GM12878 (cell line): ENCODE measurements around the gene TAB2. TPM values are rescaled to one million over a fixed set of nuclear protein-coding genes. Genes with fewer than 3 reads are reported as not detected.

Experiments
- ATAC-seq: fragments of 200-7000 bp; cut with Tn5 transposase; 3 replicates; pipeline ENCODE4 v1.9.1; 2020; ENCODE audit warnings: mild to moderate bottlenecking, moderate library complexity
- BruUV-seq: library from RNA; stranded (reverse); fragments of 400-500 nt; replicated peaks from 2 replicates; lab custom pipeline; 2021; lab: Mats Ljungman, UMichigan
- CTCF ChIA-PET: fragments of 300-600 bp; sonication (Branson Sonifier 250); formaldehyde crosslinking; extraction: SDS; loops from one replicate; lab custom pipeline; 2021; ENCODE audit warnings: inconsistent platforms; lab: Yijun Ruan, JAX
- POLR2A ChIA-PET: fragments of 350-600 bp; formaldehyde crosslinking; extraction: SDS; loops from one replicate; lab custom pipeline; 2021; ENCODE audit warnings: inconsistent platforms; lab: Charles Lee
- RAD21 ChIA-PET: fragments of 300-600 bp; sonication (Branson Sonifier 250); formaldehyde crosslinking; loops from one replicate; lab custom pipeline; 2023; ENCODE audit warnings: antibody characterized with exemption; ENCODE audit not compliant: unreplicated experiment; lab: Charles Lee
- SMC1A ChIA-PET: fragments of 300-600 bp; sonication (Branson Sonifier 250); formaldehyde crosslinking; loops from one replicate; lab custom pipeline; 2023; ENCODE audit not compliant: unreplicated experiment, uncharacterized antibody; lab: Charles Lee
- DNase-seq: peaks from one replicate; pipeline ENCODE4 v3.0.0-alpha.2; 2011; ENCODE audit warnings: low read depth, low spot score
- FAIRE-seq: peaks from 3 replicates; lab custom pipeline; 2011; peaks lifted over from hg19 to GRCh38; lab: Jason Lieb, UNC
- H2AFZ ChIP-seq: 2 replicates; pipeline ENCODE4 v1.6.0; 2011; ENCODE audit warnings: low read depth, low read length, control low read depth; ENCODE audit not compliant: control insufficient read depth
- H3K27ac ChIP-seq: 2 replicates; pipeline ENCODE4 v1.5.1; 2011; ENCODE audit warnings: control low read depth; ENCODE audit not compliant: control insufficient read depth, insufficient read depth
- H3K27me3 ChIP-seq, 2 experiments: replicated peaks in 1 of 2; 2 replicates each; pipeline versions ENCODE4 v1.6.0 to v1.6.1; 2011; ENCODE audit warnings: low read length in 1 of 2; ENCODE audit not compliant: control insufficient read depth in 2 of 2, insufficient read depth in 2 of 2
- H3K36me3 ChIP-seq, 2 experiments: 2 replicates each; pipeline ENCODE4 v1.5.1; 2011; ENCODE audit warnings: low read length in 1 of 2; ENCODE audit not compliant: control insufficient read depth in 2 of 2, insufficient read depth in 2 of 2
- H3K4me1 ChIP-seq: 2 replicates; pipeline ENCODE4 v1.6.1; 2011; ENCODE audit warnings: mild to moderate bottlenecking, low read length, moderate library complexity, mixed read lengths; ENCODE audit not compliant: control insufficient read depth, insufficient read depth
- H3K4me2 ChIP-seq: 2 replicates; pipeline ENCODE4 v1.6.0; 2011; ENCODE audit warnings: control low read depth; ENCODE audit not compliant: control insufficient read depth, insufficient read depth
- H3K4me3 ChIP-seq: fragments of 200-600 bp; sonication (generic); 2 replicates; pipeline ENCODE4 v1.5.1; 2016
- H3K79me2 ChIP-seq: 2 replicates; pipeline ENCODE4 v1.6.0; 2011; ENCODE audit warnings: low read length; ENCODE audit not compliant: control insufficient read depth, insufficient read depth
- H3K9ac ChIP-seq: 2 replicates; pipeline ENCODE4 v1.8.0; 2011; ENCODE audit warnings: low read length, control low read depth, mixed read lengths; ENCODE audit not compliant: control insufficient read depth, insufficient read depth
- H3K9me3 ChIP-seq: replicated peaks from 3 replicates; pipeline ENCODE4 v1.5.1; 2011; ENCODE audit warnings: mild to moderate bottlenecking, low read length; ENCODE audit not compliant: control insufficient read depth, insufficient read depth
- H4K20me1 ChIP-seq: 2 replicates; pipeline ENCODE4 v1.6.0; 2011; ENCODE audit not compliant: control insufficient read depth, insufficient read depth
- ASH2L ChIP-seq: fragments of 300-600, 200-600 bp; sonication (generic); IDR thresholded peaks from 2 replicates; pipeline ENCODE4 v1.6.1; 2017; ENCODE audit warnings: low read depth, mild to moderate bottlenecking, borderline replicate concordance
- ATF2 ChIP-seq: IDR thresholded peaks from 2 replicates; pipeline ENCODE4 v1.6.1; 2012; ENCODE audit warnings: low read length, inconsistent platforms
- BRCA1 ChIP-seq: IDR thresholded peaks from 2 replicates; pipeline ENCODE4 v1.6.1; 2011; ENCODE audit warnings: low read depth, low read length, improper control_type of control experiment
- CREB1 ChIP-seq: IDR thresholded peaks from 2 replicates; pipeline ENCODE4 v1.6.1; 2012; ENCODE audit warnings: low read depth, mild to moderate bottlenecking, inconsistent platforms
- DPF2 ChIP-seq: fragments of 450-650 bp; IDR thresholded peaks from 2 replicates; pipeline ENCODE4 v1.6.1; 2017; ENCODE audit warnings: mild to moderate bottlenecking
- EP300 ChIP-seq, 2 experiments: fragments of 150-350 bp in 1 of 2; IDR thresholded peaks; 2 replicates each; pipeline ENCODE4 v1.6.1; 2011 to 2012; ENCODE audit warnings: low read depth in 2 of 2, low read length in 2 of 2, borderline replicate concordance in 1 of 2, improper control_type of control experiment in 1 of 2, inconsistent platforms in 1 of 2; ENCODE audit not compliant: control insufficient read depth in 1 of 2
- FOS ChIP-seq: IDR thresholded peaks from 3 replicates; pipeline ENCODE4 v1.6.1; 2011; ENCODE audit warnings: borderline replicate concordance; ENCODE audit not compliant: insufficient read length; ENCODE audit errors: extremely low read depth
- MLLT1 ChIP-seq: fragments of 450-650 bp; IDR thresholded peaks from 2 replicates; pipeline ENCODE4 v1.6.1; 2016; ENCODE audit warnings: mild to moderate bottlenecking
- RFX5 ChIP-seq: IDR thresholded peaks from 2 replicates; pipeline ENCODE4 v1.6.1; 2011; ENCODE audit warnings: low read depth, low read length, improper control_type of control experiment
- SKIL ChIP-seq: fragments of 450-650 bp; IDR thresholded peaks from 2 replicates; pipeline ENCODE4 v1.6.1; 2017; ENCODE audit warnings: mild to moderate bottlenecking, low read depth, inconsistent platforms; ENCODE audit not compliant: poor library complexity, severe bottlenecking
- SMARCA5 ChIP-seq: fragments of 450-650 bp; IDR thresholded peaks from 2 replicates; pipeline ENCODE4 v1.6.1; 2017; ENCODE audit warnings: mild to moderate bottlenecking
- SP1 ChIP-seq: IDR thresholded peaks from one replicate; pipeline ENCODE4 v1.6.1; 2011; ENCODE audit warnings: low read depth, low read length
- TCF7 ChIP-seq: IDR thresholded peaks from 2 replicates; pipeline ENCODE4 v1.6.1; 2014; ENCODE audit warnings: antibody characterized with exemption, borderline replicate concordance
- ZNF217 ChIP-seq: fragments of 450-650 bp; IDR thresholded peaks from 2 replicates; pipeline ENCODE4 v1.6.1; 2017; ENCODE audit warnings: antibody characterized with exemption, mild to moderate bottlenecking
- ZNF24 ChIP-seq: fragments of 450-650 bp; IDR thresholded peaks from 2 replicates; pipeline ENCODE4 v1.6.1; 2017; ENCODE audit warnings: antibody characterized with exemption, mild to moderate bottlenecking
- in situ Hi-C: fragments of 300-500 bp; cut with MboI; formaldehyde crosslinking; loops from 9 replicates; pipeline ENCODE4 v1.14.3; 2018; ENCODE audit warnings: mixed read lengths
- intact Hi-C: fragments of 100-400 bp; cut with micrococcal nuclease; formaldehyde crosslinking; loops from one replicate; pipeline ENCODE4 v1.14.2; 2022; ENCODE audit not compliant: unreplicated experiment
- polyA plus RNA-seq, 11 experiments: library from polyadenylated mRNA; depleted of rRNA in 4 of 11; unstranded in 6 of 11; stranded (reverse) in 5 of 11; fragments of >200 nt; fragmentation: Nextera tagmentation in 4 of 11; fragmentation: Illumina TruSeq in 1 of 11; extraction: Ambion mirVana in 4 of 11; extraction: Trizol in 1 of 11; gene quantifications; 1 replicate in 1 of 11; 2 replicates in 10 of 11; pipeline versions ENCODE4 v1.2.1 to v1.2.3, GENCODE V29; 2011 to 2016; ENCODE audit warnings: inconsistent platforms in 2 of 11, missing spikeins in 2 of 11, low read depth in 1 of 11
- total RNA-seq, 4 experiments: library from RNA; depleted of rRNA in 3 of 4; stranded (reverse); fragments of >200 nt in 3 of 4; fragmentation: Illumina TruSeq in 1 of 4; extraction: Trizol in 1 of 4; gene quantifications; 2 replicates each; pipeline versions ENCODE4 v1.2.1 to v1.2.3, GENCODE V29; 2013 to 2021
- TF ChIP-seq, protein P1 (sequence below): IDR thresholded peaks from 2 replicates; pipeline ENCODE4 v1.6.1; 2012; ENCODE audit warnings: low read depth, low read length, improper control_type of control experiment
- TF ChIP-seq, protein P2 (sequence below): IDR thresholded peaks from 2 replicates; pipeline ENCODE4 v1.6.1; 2011; ENCODE audit warnings: low read depth, mild to moderate bottlenecking, low read length, moderate library complexity, borderline replicate concordance; ENCODE audit errors: extremely low read depth

Gene TAB2
- total and polyA plus RNA-seq, 10 of the 15 experiments (the other 5 are each of a cell fraction or from before 2014, with no cell fraction given): 8.9 to 66.3 (median 23.0) TPM

- BruUV-seq: no TSS peak
- ChIA-PET SMC1A (interaction anchor here (0.7 to 2.2 kb wide), 16 partner anchors 9 to 177 kb away, joined by 3 to 11 read pairs (median 3); no protein-coding TSS in a partner anchor), RAD21 (interaction anchor here (0.6 to 1.3 kb wide), 5 partner anchors 12 to 128 kb away, joined by 3 to 4 read pairs (median 3); no protein-coding TSS in a partner anchor), CTCF (interaction anchor here (0.7 to 2.0 kb wide), 4 partner anchors 9 to 14 kb away, joined by 3 to 6 read pairs (median 4); no protein-coding TSS in a partner anchor), POLR2A (interaction anchor here (1.4 kb wide), 1 partner anchor 13 kb away, joined by 3 read pairs; no protein-coding TSS in a partner anchor)
- Histone ChIP-seq H2AFZ (no peak overlapping the region), H3K9me3 (no peaks in the 10 kb centered on the region; the same call in 2 of the 3 replicates), H3K4me1 (no peaks in the 10 kb centered on the region), H3K4me2 (no peak overlapping the region), H3K79me2 (peaks cover 83% of the 10 kb centered on the region), H4K20me1 (no peaks in the 10 kb centered on the region), H3K27ac (no peak overlapping the region), H3K9ac (no peak overlapping the region), H3K4me3 (no peak overlapping the region), H3K27me3 (no peaks in the 10 kb centered on the region), H3K36me3 (peaks cover 1 to 7% of the 10 kb centered on the region in 2 experiments; a peak in 3 of 4 replicates)
- ATAC-seq: no peak
- no peak for FAIRE-seq
- no peak for DNase-seq
- in situ Hi-C loops (no loop called here), intact Hi-C loops (no loop called here)
- no peak for TF ChIP-seq EP300 (IDR thresholded peaks at IDR 0.05; ENCODE audit: borderline replicate concordance in 1 of 2, control insufficient read depth in 1 of 2, low read depth in 2 of 2, low read length in 2 of 2)
- TF ChIP-seq DPF2: no peak
- TF ChIP-seq MLLT1: no peak
- no peak for TF ChIP-seq TCF7
- no peak for TF ChIP-seq RFX5
- TF ChIP-seq, protein P1, sequence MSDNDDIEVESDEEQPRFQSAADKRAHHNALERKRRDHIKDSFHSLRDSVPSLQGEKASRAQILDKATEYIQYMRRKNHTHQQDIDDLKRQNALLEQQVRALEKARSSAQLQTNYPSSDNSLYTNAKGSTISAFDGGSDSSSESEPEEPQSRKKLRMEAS: no peak
- no peak for TF ChIP-seq SP1
- TF ChIP-seq ZNF217: no peak
- no peak for TF ChIP-seq ZNF24
- TF ChIP-seq CREB1: no peak
- TF ChIP-seq, protein P2, sequence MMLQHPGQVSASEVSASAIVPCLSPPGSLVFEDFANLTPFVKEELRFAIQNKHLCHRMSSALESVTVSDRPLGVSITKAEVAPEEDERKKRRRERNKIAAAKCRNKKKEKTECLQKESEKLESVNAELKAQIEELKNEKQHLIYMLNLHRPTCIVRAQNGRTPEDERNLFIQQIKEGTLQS: no peak
- TF ChIP-seq SKIL: no peak
- TF ChIP-seq BRCA1: no peak
- no peak for TF ChIP-seq ASH2L
- no peak for TF ChIP-seq SMARCA5
- TF ChIP-seq ATF2: no peak
- no peak for TF ChIP-seq FOS
Measured at GRCh38 chr6:149359440-149359839, 41.9 kb downstream of the TAB2 start.
